HepG2 (cell line): ENCODE results near the gene ENO1. TPM values are rescaled to one million over a fixed set of nuclear protein-coding genes. Genes with fewer than 3 reads are reported as not detected.

Source experiments
- ATF7 ChIP-seq, 2 experiments: fragments of 450-650 bp in 1 of 2; sonication (generic) in 1 of 2; formaldehyde crosslinking in 1 of 2; IDR thresholded peaks; 2 replicates each; pipeline versions ENCODE4 v1.4.0 to v1.6.1; 2016 to 2020; ENCODE audit warnings: antibody characterized with exemption in 1 of 2, mild to moderate bottlenecking in 1 of 2, missing genetic modification reagents in 1 of 2
- CHD4 ChIP-seq: fragments of 200-600 bp; sonication (generic); IDR thresholded peaks from 2 replicates; pipeline ENCODE4 v1.7.0; 2017; ENCODE audit warnings: mild to moderate bottlenecking, low read length, borderline replicate concordance
- FOSL2 ChIP-seq: sonication (generic); formaldehyde crosslinking; IDR thresholded peaks from 2 replicates; pipeline ENCODE4 v1.4.0; 2020; ENCODE audit warnings: missing genetic modification reagents
- GATA4 ChIP-seq: sonication (generic); IDR thresholded peaks from 2 replicates; pipeline ENCODE4 v1.6.1; 2016; ENCODE audit warnings: antibody characterized with exemption, low read depth, borderline replicate concordance
- GLI4 ChIP-seq: sonication (generic); formaldehyde crosslinking; IDR thresholded peaks from 2 replicates; pipeline ENCODE4 v1.5.1; 2020; ENCODE audit warnings: missing genetic modification reagents, mild to moderate bottlenecking, moderate library complexity, borderline replicate concordance
- MTA1 ChIP-seq: sonication (generic); formaldehyde crosslinking; IDR thresholded peaks from 2 replicates; pipeline ENCODE4 v1.4.0; 2020; ENCODE audit warnings: missing genetic modification reagents, mild to moderate bottlenecking, borderline replicate concordance
- MZF1 ChIP-seq: sonication (generic); formaldehyde crosslinking; IDR thresholded peaks from 2 replicates; pipeline ENCODE4 v1.8.1; 2023; ENCODE audit warnings: mild to moderate bottlenecking, missing genetic modification reagents, borderline replicate concordance
- PBX3 ChIP-seq: sonication (generic); formaldehyde crosslinking; IDR thresholded peaks from 2 replicates; pipeline ENCODE4 v1.8.1; 2023; ENCODE audit warnings: missing genetic modification reagents, inconsistent platforms, borderline replicate concordance
- POLR2G ChIP-seq: fragments of 200-400 bp; formaldehyde crosslinking; IDR thresholded peaks from 2 replicates; pipeline ENCODE4 v1.6.1; 2018; ENCODE audit warnings: mild to moderate bottlenecking, low read depth, low read length, moderate library complexity
- RBAK ChIP-seq: sonication (generic); formaldehyde crosslinking; IDR thresholded peaks from 2 replicates; pipeline ENCODE4 v1.5.1; 2020; ENCODE audit warnings: mild to moderate bottlenecking, missing genetic modification reagents
- RBM39 ChIP-seq: fragments of 200-400 bp; formaldehyde crosslinking; IDR thresholded peaks from one replicate; pipeline ENCODE4 v1.6.1; 2018; ENCODE audit warnings: antibody characterized with exemption, mild to moderate bottlenecking, low read depth, low read length; ENCODE audit not compliant: poor library complexity, severe bottlenecking
- SRSF9 ChIP-seq: fragments of 200-400 bp; formaldehyde crosslinking; IDR thresholded peaks from 2 replicates; pipeline ENCODE4 v1.6.1; 2018; ENCODE audit warnings: borderline replicate concordance, mild to moderate bottlenecking, low read depth, low read length; ENCODE audit not compliant: insufficient read depth, poor library complexity, severe bottlenecking
- ZBTB33 ChIP-seq: sonication (generic); formaldehyde crosslinking; IDR thresholded peaks from 2 replicates; pipeline ENCODE4 v1.4.0; 2020; ENCODE audit warnings: missing genetic modification reagents
- ZNF124 ChIP-seq: sonication (generic); formaldehyde crosslinking; IDR thresholded peaks from 2 replicates; pipeline ENCODE4 v1.4.0; 2020; ENCODE audit warnings: missing genetic modification reagents
- ZNF232 ChIP-seq: sonication (generic); formaldehyde crosslinking; IDR thresholded peaks from 2 replicates; pipeline ENCODE4 v1.4.0; 2020; ENCODE audit warnings: missing genetic modification reagents, borderline replicate concordance
- ZSCAN20 ChIP-seq: sonication (generic); formaldehyde crosslinking; IDR thresholded peaks from 2 replicates; pipeline ENCODE4 v1.4.0; 2020; ENCODE audit warnings: missing genetic modification reagents, mild to moderate bottlenecking, borderline replicate concordance
- polyA plus RNA-seq, 8 experiments: library from polyadenylated mRNA; depleted of rRNA in 3 of 8; stranded (reverse) in 7 of 8; unstranded in 1 of 8; fragments of >200 nt; fragmentation: Illumina TruSeq in 4 of 8; extraction: Trizol in 4 of 8; gene quantifications; 2 replicates each; pipeline versions ENCODE4 v1.2.1 to v1.2.3, GENCODE V29; 2011 to 2016; ENCODE audit warnings: low read depth in 4 of 8, missing spikeins in 1 of 8, mixed read lengths in 1 of 8; ENCODE audit not compliant: insufficient read depth in 1 of 8
- total RNA-seq, 5 experiments: library from RNA; depleted of rRNA; stranded (reverse); fragments of >200 nt; fragmentation: Illumina TruSeq; extraction: Trizol; gene quantifications; 2 replicates each; pipeline ENCODE4 v1.2.3, GENCODE V29; 2016; ENCODE audit warnings: low read depth in 1 of 5
- TF ChIP-seq, protein P1 (sequence below): sonication (generic); formaldehyde crosslinking; IDR thresholded peaks from 2 replicates; pipeline ENCODE4 v1.4.0; 2020; ENCODE audit warnings: missing genetic modification reagents, borderline replicate concordance
- TF ChIP-seq, protein P2 (sequence below): sonication (generic); formaldehyde crosslinking; IDR thresholded peaks from 2 replicates; pipeline ENCODE4 v1.4.0; 2020; ENCODE audit warnings: mild to moderate bottlenecking, missing genetic modification reagents

ENO1 gene
- total and polyA plus RNA-seq, 2 of the 13 experiments (the other 11 are each of a cell fraction or from before 2014, with no cell fraction given): 1,559 to 3,103 TPM

- TF ChIP-seq ZSCAN20 (CRISPR knock-in tag) (no peak), FOSL2 (CRISPR knock-in tag) (peak; percentile 65), CHD4 (no peak), POLR2G (no peak), ATF7 (IDR thresholded peaks at IDR 0.05) (no peak), ATF7 (CRISPR knock-in tag; IDR thresholded peaks at IDR 0.05) (no peak), GLI4 (no peak), RBM39 (peak; percentile 66), GATA4 (no peak), ZBTB33 (CRISPR knock-in tag) (no peak; the same call in none of the 2 replicates), ZNF232 (CRISPR knock-in tag) (peak; percentile 68), PBX3 (CRISPR knock-in tag) (no peak), MTA1 (0 out of 2 replicates have a peak, but pooled peaks have one; percentile 27), SRSF9 (no peak), ZNF124 (CRISPR knock-in tag) (peak; percentile 92), MZF1 (CRISPR knock-in tag) (no peak), RBAK (0 out of 2 replicates have a peak, but pooled peaks have one; percentile 24)
- TF ChIP-seq, protein P1, sequence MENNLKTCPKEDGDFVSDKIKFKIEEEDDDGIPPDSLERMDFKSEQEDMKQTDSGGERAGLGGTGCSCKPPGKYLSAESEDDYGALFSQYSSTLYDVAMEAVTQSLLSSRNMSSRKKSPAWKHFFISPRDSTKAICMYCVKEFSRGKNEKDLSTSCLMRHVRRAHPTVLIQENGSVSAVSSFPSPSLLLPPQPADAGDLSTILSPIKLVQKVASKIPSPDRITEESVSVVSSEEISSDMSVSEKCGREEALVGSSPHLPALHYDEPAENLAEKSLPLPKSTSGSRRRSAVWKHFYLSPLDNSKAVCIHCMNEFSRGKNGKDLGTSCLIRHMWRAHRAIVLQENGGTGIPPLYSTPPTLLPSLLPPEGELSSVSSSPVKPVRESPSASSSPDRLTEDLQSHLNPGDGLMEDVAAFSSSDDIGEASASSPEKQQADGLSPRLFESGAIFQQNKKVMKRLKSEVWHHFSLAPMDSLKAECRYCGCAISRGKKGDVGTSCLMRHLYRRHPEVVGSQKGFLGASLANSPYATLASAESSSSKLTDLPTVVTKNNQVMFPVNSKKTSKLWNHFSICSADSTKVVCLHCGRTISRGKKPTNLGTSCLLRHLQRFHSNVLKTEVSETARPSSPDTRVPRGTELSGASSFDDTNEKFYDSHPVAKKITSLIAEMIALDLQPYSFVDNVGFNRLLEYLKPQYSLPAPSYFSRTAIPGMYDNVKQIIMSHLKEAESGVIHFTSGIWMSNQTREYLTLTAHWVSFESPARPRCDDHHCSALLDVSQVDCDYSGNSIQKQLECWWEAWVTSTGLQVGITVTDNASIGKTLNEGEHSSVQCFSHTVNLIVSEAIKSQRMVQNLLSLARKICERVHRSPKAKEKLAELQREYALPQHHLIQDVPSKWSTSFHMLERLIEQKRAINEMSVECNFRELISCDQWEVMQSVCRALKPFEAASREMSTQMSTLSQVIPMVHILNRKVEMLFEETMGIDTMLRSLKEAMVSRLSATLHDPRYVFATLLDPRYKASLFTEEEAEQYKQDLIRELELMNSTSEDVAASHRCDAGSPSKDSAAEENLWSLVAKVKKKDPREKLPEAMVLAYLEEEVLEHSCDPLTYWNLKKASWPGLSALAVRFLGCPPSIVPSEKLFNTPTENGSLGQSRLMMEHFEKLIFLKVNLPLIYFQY (CRISPR knock-in tag): peak; percentile 75
- TF ChIP-seq, protein P2, sequence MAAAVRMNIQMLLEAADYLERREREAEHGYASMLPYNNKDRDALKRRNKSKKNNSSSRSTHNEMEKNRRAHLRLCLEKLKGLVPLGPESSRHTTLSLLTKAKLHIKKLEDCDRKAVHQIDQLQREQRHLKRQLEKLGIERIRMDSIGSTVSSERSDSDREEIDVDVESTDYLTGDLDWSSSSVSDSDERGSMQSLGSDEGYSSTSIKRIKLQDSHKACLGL (CRISPR knock-in tag): no peak
These were observed 29.7 kb downstream of the ENO1 start (continued) for GRCh38 chr1:8848663-8849386.
